ENCODE measurements around the gene MFSD6L. TPM values are rescaled to one million over a fixed set of nuclear protein-coding genes. Genes with fewer than 3 reads are reported as not detected.

MFSD6L gene
- total RNA-seq = not detected

- no peak within 1 kb of the TSS for H3K27ac Mint-ChIP-seq
- no peaks in the 10 kb centered on the region for H3K27me3 Mint-ChIP-seq (ENCODE audit: low read depth)
- peak; percentile 12 for DNase-seq
- H3K4me1 Mint-ChIP-seq (ENCODE audit: low read depth) = no peaks in the 10 kb centered on the region
- intact Hi-C loops (cut with micrococcal nuclease) = no loop called here
- CTCF ChIA-PET = interaction anchor here (1.5 to 1.6 kb wide), 2 partner anchors 14 to 199 kb away, joined by 4 to 6 read pairs; no protein-coding TSS in a partner anchor
- no peak within 1 kb of the TSS for H3K4me3 Mint-ChIP-seq
- no peaks in the 10 kb centered on the region for H3K36me3 Mint-ChIP-seq (ENCODE audit: low read depth)
- H3K9me3 Mint-ChIP-seq = no peaks in the 10 kb centered on the region
These were observed at the start of gene MFSD6L for GRCh38 chr17:8798846-8799569. Gene MFSD6L, minus strand, starts transcription at chr17:8799365. Its CDS starts 245 bp downstream, at chr17:8799120.

- no peak for DNase-seq
- H3K9me3 Mint-ChIP-seq = no peaks in the 10 kb centered on the region
- CTCF ChIA-PET = interaction anchor here (0.7 kb wide), 1 partner anchor 311 kb away, joined by 4 read pairs; no protein-coding TSS in a partner anchor
- intact Hi-C loops (cut with micrococcal nuclease) = no loop called here
- no peak overlapping the region for H3K27ac Mint-ChIP-seq
- H3K36me3 Mint-ChIP-seq (ENCODE audit: low read depth) = no peaks in the 10 kb centered on the region
- no peak overlapping the region for H3K4me3 Mint-ChIP-seq
- no peaks in the 10 kb centered on the region for H3K4me1 Mint-ChIP-seq (ENCODE audit: low read depth)
- no peaks in the 10 kb centered on the region for H3K27me3 Mint-ChIP-seq (ENCODE audit: low read depth)
These were observed 48.7 kb upstream of the MFSD6L start for GRCh38 chr17:8847891-8848290.

GRCh38 chr17:8846768-8847211 is 47.6 kb upstream of the MFSD6L start:
- CTCF ChIA-PET = no interaction called here
- Mint-ChIP-seq H3K4me3 (no peak overlapping the region), H3K27me3 (ENCODE audit: low read depth) (no peaks in the 10 kb centered on the region), H3K36me3 (ENCODE audit: low read depth) (no peaks in the 10 kb centered on the region), H3K27ac (no peak overlapping the region), H3K4me1 (ENCODE audit: low read depth) (no peaks in the 10 kb centered on the region), H3K9me3 (no peaks in the 10 kb centered on the region)
- intact Hi-C loops (cut with micrococcal nuclease) = no loop called here
- no peak for DNase-seq

GRCh38 chr17:8844229-8845218 is 45.4 kb upstream of the MFSD6L start:
- no peak for DNase-seq
- H3K27ac Mint-ChIP-seq = no peak overlapping the region
- H3K36me3 Mint-ChIP-seq (ENCODE audit: low read depth) = no peaks in the 10 kb centered on the region
- H3K27me3 Mint-ChIP-seq (ENCODE audit: low read depth) = no peaks in the 10 kb centered on the region
- CTCF ChIA-PET = interaction anchor here (0.8 kb wide), 1 partner anchor 59 kb away, joined by 3 read pairs; no protein-coding TSS in a partner anchor
- no peaks in the 10 kb centered on the region for H3K4me1 Mint-ChIP-seq (ENCODE audit: low read depth)
- H3K4me3 Mint-ChIP-seq = no peak overlapping the region
- no peaks in the 10 kb centered on the region for H3K9me3 Mint-ChIP-seq
- intact Hi-C loops (cut with micrococcal nuclease) = no loop called here

GRCh38 chr17:8843344-8843743 is 44.2 kb upstream of the MFSD6L start:
- Mint-ChIP-seq H3K27ac (no peak overlapping the region), H3K4me1 (ENCODE audit: low read depth) (no peaks in the 10 kb centered on the region), H3K4me3 (no peak overlapping the region), H3K27me3 (ENCODE audit: low read depth) (no peaks in the 10 kb centered on the region), H3K9me3 (no peaks in the 10 kb centered on the region), H3K36me3 (ENCODE audit: low read depth) (no peaks in the 10 kb centered on the region)
- intact Hi-C loops (cut with micrococcal nuclease) = no loop called here
- DNase-seq = no peak
- CTCF ChIA-PET = interaction anchor here (0.6 kb wide), 1 partner anchor 9 kb away, joined by 7 read pairs; no protein-coding TSS in a partner anchor

GRCh38 chr17:8841844-8842243 is 42.7 kb upstream of the MFSD6L start:
- Mint-ChIP-seq H3K36me3 (ENCODE audit: low read depth) (no peaks in the 10 kb centered on the region), H3K4me1 (ENCODE audit: low read depth) (no peaks in the 10 kb centered on the region), H3K4me3 (no peak overlapping the region), H3K9me3 (no peaks in the 10 kb centered on the region), H3K27ac (no peak overlapping the region), H3K27me3 (ENCODE audit: low read depth) (no peaks in the 10 kb centered on the region)
- intact Hi-C loops (cut with micrococcal nuclease) = no loop called here
- no peak for DNase-seq
- CTCF ChIA-PET = interaction anchor here (0.8 kb wide), 1 partner anchor 17 kb away, joined by 3 read pairs; no protein-coding TSS in a partner anchor

- H3K27ac Mint-ChIP-seq = no peak overlapping the region
- intact Hi-C loops (cut with micrococcal nuclease) = no loop called here
- no peak overlapping the region for H3K4me3 Mint-ChIP-seq
- no peaks in the 10 kb centered on the region for H3K36me3 Mint-ChIP-seq (ENCODE audit: low read depth)
- no peaks in the 10 kb centered on the region for H3K9me3 Mint-ChIP-seq
- H3K27me3 Mint-ChIP-seq (ENCODE audit: low read depth) = no peaks in the 10 kb centered on the region
- CTCF ChIA-PET = interaction anchor here (0.6 kb wide), 1 partner anchor 861 kb away, joined by 3 read pairs; no protein-coding TSS in a partner anchor
- no peak for DNase-seq
- no peaks in the 10 kb centered on the region for H3K4me1 Mint-ChIP-seq (ENCODE audit: low read depth)
These were observed 40.3 kb upstream of the MFSD6L start for GRCh38 chr17:8839410-8839935.

- intact Hi-C loops (cut with micrococcal nuclease) = no loop called here
- no peaks in the 10 kb centered on the region for H3K27me3 Mint-ChIP-seq (ENCODE audit: low read depth)
- H3K9me3 Mint-ChIP-seq = no peaks in the 10 kb centered on the region
- no peak overlapping the region for H3K4me3 Mint-ChIP-seq
- no peaks in the 10 kb centered on the region for H3K36me3 Mint-ChIP-seq (ENCODE audit: low read depth)
- H3K4me1 Mint-ChIP-seq (ENCODE audit: low read depth) = no peaks in the 10 kb centered on the region
- DNase-seq = no peak
- H3K27ac Mint-ChIP-seq = no peak overlapping the region
- CTCF ChIA-PET = interaction anchor here (0.6 kb wide), 1 partner anchor 862 kb away, joined by 3 read pairs; no protein-coding TSS in a partner anchor
These were observed 39.5 kb upstream of the MFSD6L start for GRCh38 chr17:8838551-8839095.

- H3K4me3 Mint-ChIP-seq = no peak overlapping the region
- H3K36me3 Mint-ChIP-seq (ENCODE audit: low read depth) = no peaks in the 10 kb centered on the region
- no peaks in the 10 kb centered on the region for H3K27me3 Mint-ChIP-seq (ENCODE audit: low read depth)
- DNase-seq = no peak
- CTCF ChIA-PET = no interaction called here
- intact Hi-C loops (cut with micrococcal nuclease) = no loop called here
- no peaks in the 10 kb centered on the region for H3K9me3 Mint-ChIP-seq
- no peak overlapping the region for H3K27ac Mint-ChIP-seq
- H3K4me1 Mint-ChIP-seq (ENCODE audit: low read depth) = no peaks in the 10 kb centered on the region
These were observed 38.5 kb upstream of the MFSD6L start for GRCh38 chr17:8837563-8838075.

- Mint-ChIP-seq H3K36me3 (ENCODE audit: low read depth) (no peaks in the 10 kb centered on the region), H3K4me3 (no peak overlapping the region), H3K9me3 (no peaks in the 10 kb centered on the region), H3K27ac (no peak overlapping the region), H3K4me1 (ENCODE audit: low read depth) (no peaks in the 10 kb centered on the region), H3K27me3 (ENCODE audit: low read depth) (no peaks in the 10 kb centered on the region)
- no peak for DNase-seq
- intact Hi-C loops (cut with micrococcal nuclease) = no loop called here
- CTCF ChIA-PET = interaction anchor here (0.6 kb wide), 1 partner anchor 51 kb away, joined by 3 read pairs; no protein-coding TSS in a partner anchor
These were observed 37.8 kb upstream of the MFSD6L start for GRCh38 chr17:8836821-8837562.

GRCh38 chr17:8835631-8836364 is 36.6 kb upstream of the MFSD6L start:
- intact Hi-C loops (cut with micrococcal nuclease) = no loop called here
- H3K9me3 Mint-ChIP-seq = no peaks in the 10 kb centered on the region
- no peaks in the 10 kb centered on the region for H3K36me3 Mint-ChIP-seq (ENCODE audit: low read depth)
- H3K4me3 Mint-ChIP-seq = no peak overlapping the region
- H3K27me3 Mint-ChIP-seq (ENCODE audit: low read depth) = no peaks in the 10 kb centered on the region
- no peaks in the 10 kb centered on the region for H3K4me1 Mint-ChIP-seq (ENCODE audit: low read depth)
- CTCF ChIA-PET = interaction anchor here (0.6 kb wide), 1 partner anchor 50 kb away, joined by 3 read pairs; no protein-coding TSS in a partner anchor
- no peak for DNase-seq
- H3K27ac Mint-ChIP-seq = no peak overlapping the region

All from activated naive CD4-positive, alpha-beta T cell treated with anti-CD3 and anti-CD28 coated beads for 36 hours (primary cell).